Measurements from ENCODE around the gene PPP1R13B.
"Not testable (repeated sequence)": the region's sequence is repeated elsewhere in the genome, so short reads cannot be mapped to it uniquely, and the experiment has no call there.

DNA sequence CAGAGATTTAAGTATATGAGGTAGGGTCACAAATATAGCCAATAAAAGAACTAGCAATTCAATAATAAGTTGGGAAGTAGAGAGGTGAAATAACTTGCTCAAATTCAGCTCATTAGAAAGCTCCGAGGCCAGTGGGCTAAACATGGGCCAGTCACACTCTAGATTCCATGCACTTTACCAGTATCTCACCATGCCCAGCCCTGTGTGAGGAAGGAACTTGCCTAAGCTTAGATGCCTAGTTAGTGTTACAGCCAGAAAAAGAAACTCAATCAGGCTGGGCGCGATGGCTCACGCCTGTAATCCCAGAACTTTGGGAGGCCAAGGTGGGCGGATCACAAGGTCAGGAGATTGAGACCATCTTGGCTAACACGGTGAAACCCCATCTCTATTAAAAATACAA, 71.1 kb downstream of the PPP1R13B start:
- TF ChIP-seq CTCF (IDR thresholded peaks at IDR 0.05 in 4 of 5, conservative IDR thresholded peaks at IDR 0.05 in 1 of 5); POLR2A (IDR thresholded peaks at IDR 0.05): not testable (repeated sequence)
